Renal cortex interstitium (tissue), 15 donors: ENCODE results near the gene MRPL48. TPM values are rescaled to one million over a fixed set of nuclear protein-coding genes. Genes with fewer than 3 reads are reported as not detected.
"Not testable (repeated sequence)": the region's sequence is repeated elsewhere in the genome, so short reads cannot be mapped to it uniquely, and the experiment has no call there.

Experiments
- DNase-seq, 11 donors: peaks; one replicate each; pipeline ENCODE4 v3.0.0-alpha.2; 2013; ENCODE audit warnings: low read depth in 9 of 11, low spot score in 4 of 11; ENCODE audit errors: extremely low read depth in 1 of 11
- long read RNA-seq, 16 experiments: transcript quantifications; one replicate each; lab custom pipeline, GENCODE V29; 2026
- polyA plus RNA-seq, 3 donors: library from polyadenylated mRNA; unstranded; fragments of 120-200 nt; gene quantifications; one replicate each; pipeline ENCODE4 v1.2.1, GENCODE V29; 2013; ENCODE audit not compliant: insufficient read length in 3 of 3

Gene MRPL48
- polyA plus RNA-seq: 10 to 100 TPM; 53.5 to 75.1 (median 69.4) TPM
- long read RNA-seq, donor 1, transcript MRPL48-201 (8 exons, 1,536 nt): major isoform, 11 of 13 reads
- long read RNA-seq, donor 1, partial matches to known transcripts: 0 of 13 reads
- long read RNA-seq, donor 1, other reads (novel, unspliced or antisense): 0 of 13 reads
- long read RNA-seq, donor 2, transcript MRPL48-201 (8 exons, 1,536 nt): major isoform, 8 of 10 reads
- long read RNA-seq, donor 2, partial matches to known transcripts: 0 of 10 reads
- long read RNA-seq, donor 2, other reads (novel, unspliced or antisense): 0 of 10 reads
- long read RNA-seq, donor 3, transcript MRPL48-201 (8 exons, 1,536 nt): major isoform, 33 of 37 reads
- long read RNA-seq, donor 3, partial matches to known transcripts: 0 of 37 reads
- long read RNA-seq, donor 3, other reads (novel, unspliced or antisense): 0 of 37 reads
- long read RNA-seq, donor 4, transcript MRPL48-201 (8 exons, 1,536 nt): major isoform, 9 of 10 reads
- long read RNA-seq, donor 4, partial matches to known transcripts: 0 of 10 reads
- long read RNA-seq, donor 4, other reads (novel, unspliced or antisense): 0 of 10 reads
- long read RNA-seq, donor 5: 0 reads
- long read RNA-seq, donor 6, transcript MRPL48-201 (8 exons, 1,536 nt): major isoform, 14 of 14 reads
- long read RNA-seq, donor 6, partial matches to known transcripts: 0 of 14 reads
- long read RNA-seq, donor 6, other reads (novel, unspliced or antisense): 0 of 14 reads
- long read RNA-seq, donor 7, transcript MRPL48-201 (8 exons, 1,536 nt): major isoform, 23 of 24 reads
- long read RNA-seq, donor 7, partial matches to known transcripts: 0 of 24 reads
- long read RNA-seq, donor 7, other reads (novel, unspliced or antisense): 0 of 24 reads
- long read RNA-seq, donor 8, transcript MRPL48-201 (8 exons, 1,536 nt): major isoform, 27 of 33 reads
- long read RNA-seq, donor 8, partial matches to known transcripts: 0 of 33 reads
- long read RNA-seq, donor 8, other reads (novel, unspliced or antisense): 0 of 33 reads
- long read RNA-seq, donor 9, transcript MRPL48-201 (8 exons, 1,536 nt): major isoform, 18 of 19 reads
- long read RNA-seq, donor 9, partial matches to known transcripts: 0 of 19 reads
- long read RNA-seq, donor 9, other reads (novel, unspliced or antisense): 0 of 19 reads
- long read RNA-seq, donor 10, transcript MRPL48-201 (8 exons, 1,536 nt): major isoform, 17 of 25 reads
- long read RNA-seq, donor 10, partial matches to known transcripts: 6 of 25 reads
- long read RNA-seq, donor 10, other reads (novel, unspliced or antisense): 0 of 25 reads
- long read RNA-seq, donor 11, transcript MRPL48-201 (8 exons, 1,536 nt): major isoform, 13 of 15 reads
- long read RNA-seq, donor 11, partial matches to known transcripts: 0 of 15 reads
- long read RNA-seq, donor 11, other reads (novel, unspliced or antisense): 0 of 15 reads
- long read RNA-seq, donor 12, partial matches to known transcripts: 0 of 3 reads
- long read RNA-seq, donor 12, other reads (novel, unspliced or antisense): 0 of 3 reads
- long read RNA-seq, donor 13: 0 reads
- long read RNA-seq, donor 14, transcript MRPL48-201 (8 exons, 1,536 nt): major isoform, 22 of 24 reads
- long read RNA-seq, donor 14, partial matches to known transcripts: 0 of 24 reads
- long read RNA-seq, donor 14, other reads (novel, unspliced or antisense): 0 of 24 reads
- long read RNA-seq, donor 15, transcript MRPL48-201 (8 exons, 1,536 nt): major isoform, 14 of 15 reads
- long read RNA-seq, donor 15, partial matches to known transcripts: 0 of 15 reads
- long read RNA-seq, donor 15, other reads (novel, unspliced or antisense): 0 of 15 reads
- long read RNA-seq, donor 16, transcript MRPL48-201 (8 exons, 1,536 nt): major isoform, 44 of 351 reads
- long read RNA-seq, donor 16, partial matches to known transcripts: 295 of 351 reads
- long read RNA-seq, donor 16, other reads (novel, unspliced or antisense): 7 of 351 reads

GRCh38 chr11:73787643-73788558 is at the start of gene MRPL48:
Gene MRPL48 (plus strand): TSS chr11:73787874. CDS start chr11:73787972, 98 bp downstream.
- peak; percentile 65 to 93 (median 83) for DNase-seq

DNA sequence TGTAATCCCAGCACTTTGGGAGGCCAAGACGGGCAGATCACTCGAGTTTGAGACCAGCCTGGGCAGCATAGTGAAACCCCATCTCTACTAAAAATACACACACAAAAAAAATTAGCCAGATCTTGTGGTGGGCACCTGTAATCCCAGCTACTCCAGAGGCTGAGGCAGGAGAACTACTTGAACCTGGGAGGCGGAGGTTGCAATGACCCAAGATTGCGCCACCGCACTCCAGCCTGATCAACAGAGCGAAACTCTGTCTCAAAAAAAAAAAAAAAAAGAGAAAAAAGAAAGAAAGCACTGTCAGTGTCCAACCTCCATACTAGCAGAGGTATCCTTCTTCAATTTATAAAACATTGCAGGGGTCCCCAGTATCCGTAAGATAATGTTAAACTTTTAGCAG is 44.6 kb upstream of the MRPL48 start:
- DNase-seq: no peak

DNA sequence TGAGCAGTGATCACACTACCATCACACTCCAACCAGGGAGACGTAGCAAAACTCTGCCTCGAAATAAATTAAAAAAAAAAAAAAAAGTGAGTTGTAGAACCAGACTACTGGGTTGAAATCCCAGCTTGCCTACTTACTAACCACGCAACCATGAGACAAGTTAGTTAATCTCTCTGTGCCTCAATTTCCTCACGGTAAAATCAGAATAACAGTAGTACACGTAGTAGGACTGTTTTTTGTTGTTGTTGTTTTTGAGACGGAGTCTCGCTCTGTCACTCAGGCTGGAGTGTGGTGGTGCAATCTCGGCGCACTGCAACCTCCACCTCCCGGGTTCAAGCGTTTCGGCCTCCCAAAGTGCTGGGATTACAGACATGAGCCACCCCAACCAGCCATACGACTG is 41.0 kb upstream of the MRPL48 start:
- no peak for DNase-seq

DNA sequence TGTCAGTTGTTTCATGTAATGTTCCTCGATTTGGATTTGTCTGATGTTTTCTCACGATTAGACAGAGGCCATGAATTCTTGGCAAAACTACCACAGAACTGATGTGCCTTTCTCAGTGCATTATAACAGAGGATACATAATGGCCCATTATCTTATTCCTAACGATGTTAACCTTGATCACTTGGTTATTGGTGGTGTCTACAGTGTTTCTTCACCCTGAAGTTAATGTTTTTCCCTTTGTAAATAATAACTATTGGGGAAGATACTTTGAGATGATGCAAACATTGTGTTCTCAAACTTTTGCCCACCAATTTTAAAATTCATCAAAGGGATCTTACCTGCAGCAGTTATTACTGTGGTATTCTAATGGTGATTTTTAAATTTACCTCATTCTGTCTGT is 39.9 kb upstream of the MRPL48 start:
- no peak for DNase-seq

GRCh38 chr11:73748300-73748699 is 39.4 kb upstream of the MRPL48 start:
- DNase-seq: no peak

- no peak for DNase-seq
These were observed 38.6 kb upstream of the MRPL48 start for GRCh38 chr11:73749118-73749517.

DNA sequence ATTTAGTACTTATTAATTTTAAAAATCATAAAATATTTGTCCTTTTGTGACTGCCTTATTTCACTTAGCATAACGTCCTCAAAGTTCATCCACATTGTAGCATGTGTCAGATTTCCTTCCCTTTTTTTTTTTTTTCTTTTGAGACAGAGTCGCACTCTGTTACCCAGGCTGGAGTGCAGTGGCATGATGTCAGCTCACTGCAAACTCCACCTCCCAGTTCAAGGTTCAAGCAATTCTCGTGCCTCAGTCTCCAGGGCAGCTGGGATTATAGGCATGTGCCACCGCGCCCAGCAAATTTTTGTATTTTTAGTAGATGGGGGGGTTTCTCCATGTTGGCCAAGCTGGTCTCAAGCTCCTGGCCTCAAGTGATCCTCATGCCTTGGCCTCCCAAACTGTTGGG is 37.4 kb upstream of the MRPL48 start:
- DNase-seq: no peak

DNA sequence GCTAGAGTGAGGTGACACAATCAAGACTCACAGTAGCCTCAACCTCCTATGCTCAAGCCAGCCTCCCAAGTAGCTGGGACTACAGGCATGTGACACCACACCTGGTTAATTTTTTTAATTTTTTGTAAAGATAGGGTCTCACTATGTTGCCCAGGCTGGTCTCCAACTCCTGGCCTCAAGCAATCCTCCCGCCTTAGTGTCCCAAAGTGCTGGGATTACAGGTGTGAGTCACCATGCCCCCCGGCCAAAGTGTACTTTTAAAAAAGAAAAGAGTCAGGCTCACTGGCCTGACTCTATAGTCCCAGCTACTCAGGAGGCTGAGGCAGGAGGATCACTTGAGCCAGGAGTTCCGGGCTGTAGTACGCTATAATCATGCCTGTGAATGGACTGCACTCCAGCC is 36.8 kb upstream of the MRPL48 start:
- not testable (repeated sequence) for DNase-seq

- no peak for DNase-seq
These were observed 35.3 kb upstream of the MRPL48 start for GRCh38 chr11:73752216-73752867.

DNA sequence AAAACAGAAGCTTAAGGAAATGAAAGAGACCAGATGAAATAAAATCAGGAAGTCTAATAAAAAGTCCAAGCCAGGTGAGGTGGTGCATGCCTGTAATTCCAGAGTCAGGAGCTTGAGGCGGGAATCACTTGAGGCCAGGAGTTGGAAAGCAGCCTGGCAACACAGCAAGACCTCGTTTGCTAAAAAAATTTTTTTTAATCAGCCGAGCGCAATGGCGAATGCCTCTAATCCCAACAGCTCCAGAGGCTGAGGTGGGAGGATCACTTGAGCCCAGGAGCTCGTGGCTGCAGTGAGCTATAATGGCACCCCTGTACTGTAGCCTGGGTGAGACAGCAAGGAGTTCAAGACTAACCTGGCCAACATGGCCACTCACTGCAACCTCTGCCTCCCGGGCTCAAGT is 34.8 kb upstream of the MRPL48 start:
- DNase-seq: no peak

DNA sequence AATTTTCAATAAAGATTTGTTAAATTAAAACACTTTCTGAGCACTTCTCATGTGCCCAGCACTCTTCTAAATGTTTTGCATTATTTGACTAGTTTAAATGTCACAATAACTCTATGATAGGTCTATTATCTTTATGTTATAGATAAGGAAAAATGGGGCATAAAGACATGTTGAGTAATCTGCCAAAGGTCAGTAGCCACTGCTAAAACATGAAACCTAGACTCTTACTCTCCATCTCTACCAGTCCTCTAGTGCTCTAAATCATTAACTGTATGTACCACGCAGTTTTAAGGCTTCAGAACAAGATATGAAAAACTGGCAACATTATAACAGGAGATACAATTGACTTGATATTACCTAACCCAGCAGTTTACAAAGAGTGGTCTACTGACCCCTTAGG is 33.7 kb upstream of the MRPL48 start:
- DNase-seq: no peak

- no peak for DNase-seq
These were observed 32.0 kb upstream of the MRPL48 start for GRCh38 chr11:73755670-73756069.

GRCh38 chr11:73757598-73757997 is 30.1 kb upstream of the MRPL48 start:
- no peak for DNase-seq

DNA sequence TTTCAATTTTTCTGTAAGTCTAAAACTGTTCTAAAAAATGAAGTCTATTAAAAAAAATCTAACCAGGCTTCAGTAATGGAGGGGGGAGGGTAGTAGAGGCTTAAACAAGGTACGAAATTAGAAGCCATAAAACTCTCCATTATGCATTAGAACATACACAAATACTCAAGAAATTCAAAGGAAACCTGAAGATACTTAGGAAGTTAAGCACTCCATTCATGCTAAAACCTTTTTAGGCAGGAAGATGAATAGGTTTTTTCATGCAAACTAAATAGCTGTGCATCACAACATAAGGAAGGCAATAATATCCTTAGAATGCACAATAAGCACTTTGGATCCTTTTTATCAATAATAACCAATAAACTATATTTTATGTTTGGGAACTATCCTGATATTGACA is 29.2 kb upstream of the MRPL48 start:
- no peak for DNase-seq

- peak in 8 of 11 donors; percentile 15 to 40 (median 22) for DNase-seq
These were observed 28.0 kb upstream of the MRPL48 start for GRCh38 chr11:73759610-73760134.

- peak in 10 of 11 donors; percentile 14 to 48 (median 30) for DNase-seq
These were observed 27.5 kb upstream of the MRPL48 start for GRCh38 chr11:73760135-73760678.
